Measurements from ENCODE around the gene SGSM1.

Gene SGSM1

GRCh38 chr22:24807284-24807950 is 1.4 kb downstream of the SGSM1 start:
- Histone ChIP-seq H3F3A (ENCODE audit: low read depth) (no peaks in the 10 kb centered on the region), H2AFZ (ENCODE audit: low read length) (no peak overlapping the region), H3K4me2 (ENCODE audit: low read depth, low read length, poor library complexity, severe bottlenecking) (no peak overlapping the region), H3K27me3 (ENCODE audit: insufficient read depth, low read length, poor library complexity, severe bottlenecking) (no peaks in the 10 kb centered on the region), H3K9ac (ENCODE audit: low read depth, low read length, poor library complexity, severe bottlenecking) (no peak overlapping the region), H4K20me1 (ENCODE audit: insufficient read depth, low read length, poor library complexity, severe bottlenecking) (no peaks in the 10 kb centered on the region), H3K79me2 (ENCODE audit: insufficient read depth, low read length) (no peaks in the 10 kb centered on the region), H3K9me3 (ENCODE audit: insufficient read depth, low read depth, low read length) (no peaks in the 10 kb centered on the region), H3K4me3 (ENCODE audit: low read length, poor library complexity, severe bottlenecking) (no peak overlapping the region), H3K36me3 (ENCODE audit: insufficient read depth, low read length) (no peaks in the 10 kb centered on the region), H3K9me2 (replicated peaks; ENCODE audit: low read depth, low read length) (no peaks in the 10 kb centered on the region), H3K4me1 (ENCODE audit: insufficient read depth, low read length, poor library complexity, severe bottlenecking) (no peaks in the 10 kb centered on the region)
- TF ChIP-seq EZH2phosphoT487 (IDR thresholded peaks at IDR 0.05; ENCODE audit: borderline replicate concordance), result no peak
- no peak for TF ChIP-seq CTCF (conservative IDR thresholded peaks at IDR 0.05; ENCODE audit: low read length)

GRCh38 chr22:24809331-24809730 is 3.3 kb downstream of the SGSM1 start:
- Histone ChIP-seq H3K79me2 (ENCODE audit: insufficient read depth, low read length) (no peaks in the 10 kb centered on the region), H3K4me3 (ENCODE audit: low read length, poor library complexity, severe bottlenecking) (no peak overlapping the region), H3F3A (ENCODE audit: low read depth) (no peaks in the 10 kb centered on the region), H3K9me3 (ENCODE audit: insufficient read depth, low read depth, low read length) (no peaks in the 10 kb centered on the region), H3K9ac (ENCODE audit: low read depth, low read length, poor library complexity, severe bottlenecking) (no peak overlapping the region), H4K20me1 (ENCODE audit: insufficient read depth, low read length, poor library complexity, severe bottlenecking) (no peaks in the 10 kb centered on the region), H2AFZ (ENCODE audit: low read length) (no peak overlapping the region), H3K4me2 (ENCODE audit: low read depth, low read length, poor library complexity, severe bottlenecking) (no peak overlapping the region), H3K4me1 (ENCODE audit: insufficient read depth, low read length, poor library complexity, severe bottlenecking) (no peaks in the 10 kb centered on the region), H3K36me3 (ENCODE audit: insufficient read depth, low read length) (no peaks in the 10 kb centered on the region), H3K27me3 (ENCODE audit: insufficient read depth, low read length, poor library complexity, severe bottlenecking) (no peaks in the 10 kb centered on the region), H3K9me2 (replicated peaks; ENCODE audit: low read depth, low read length) (no peaks in the 10 kb centered on the region)
- TF ChIP-seq CTCF (conservative IDR thresholded peaks at IDR 0.05; ENCODE audit: low read length) (no peak), EZH2phosphoT487 (IDR thresholded peaks at IDR 0.05; ENCODE audit: borderline replicate concordance) (no peak)

- Histone ChIP-seq H2AFZ (ENCODE audit: low read length) (no peak overlapping the region), H3F3A (ENCODE audit: low read depth) (no peaks in the 10 kb centered on the region), H3K79me2 (ENCODE audit: insufficient read depth, low read length) (no peaks in the 10 kb centered on the region), H3K36me3 (ENCODE audit: insufficient read depth, low read length) (no peaks in the 10 kb centered on the region), H3K9me3 (ENCODE audit: insufficient read depth, low read depth, low read length) (no peaks in the 10 kb centered on the region), H3K27me3 (ENCODE audit: insufficient read depth, low read length, poor library complexity, severe bottlenecking) (no peaks in the 10 kb centered on the region), H3K4me1 (ENCODE audit: insufficient read depth, low read length, poor library complexity, severe bottlenecking) (no peaks in the 10 kb centered on the region), H3K4me2 (ENCODE audit: low read depth, low read length, poor library complexity, severe bottlenecking) (no peak overlapping the region), H3K9ac (ENCODE audit: low read depth, low read length, poor library complexity, severe bottlenecking) (no peak overlapping the region), H3K4me3 (ENCODE audit: low read length, poor library complexity, severe bottlenecking) (no peak overlapping the region), H4K20me1 (ENCODE audit: insufficient read depth, low read length, poor library complexity, severe bottlenecking) (no peaks in the 10 kb centered on the region), H3K9me2 (replicated peaks; ENCODE audit: low read depth, low read length) (no peaks in the 10 kb centered on the region)
- TF ChIP-seq CTCF (conservative IDR thresholded peaks at IDR 0.05; ENCODE audit: low read length), result no peak
- no peak for TF ChIP-seq EZH2phosphoT487 (IDR thresholded peaks at IDR 0.05; ENCODE audit: borderline replicate concordance)
Measured at GRCh38 chr22:24810043-24810749, 4.2 kb downstream of the SGSM1 start.
